Measurements from ENCODE around the gene CERK.

CERK gene

GRCh38 chr22:46731246-46732040 lies 6.6 kb downstream of the CERK start:
- no peak for DNase-seq

- DNase-seq: no peak
Observed at GRCh38 chr22:46730568-46731245, 7.3 kb downstream of the CERK start.

- DNase-seq: no peak
Observed at GRCh38 chr22:46728470-46728869, 9.6 kb downstream of the CERK start.

GRCh38 chr22:46727813-46728364 lies 10.2 kb downstream of the CERK start:
- DNase-seq: no peak

GRCh38 chr22:46726986-46727317 lies 11.1 kb downstream of the CERK start:
- DNase-seq: no peak

GRCh38 chr22:46726066-46726985 lies 11.7 kb downstream of the CERK start:
- DNase-seq: no peak

- DNase-seq: no peak
Observed at GRCh38 chr22:46725096-46725495, 13.0 kb downstream of the CERK start.

- no peak for DNase-seq
Observed at GRCh38 chr22:46723882-46724281, 14.2 kb downstream of the CERK start.

GRCh38 chr22:46721501-46722085 lies 16.5 kb downstream of the CERK start:
- DNase-seq: no peak

- no peak for DNase-seq
Observed at GRCh38 chr22:46719921-46720320, 18.1 kb downstream of the CERK start.

- DNase-seq: no peak
Observed at GRCh38 chr22:46714550-46714949, 23.5 kb downstream of the CERK start.

- DNase-seq: no peak
Observed at GRCh38 chr22:46712288-46712687, 25.8 kb downstream of the CERK start.

- DNase-seq: no peak
Observed at GRCh38 chr22:46710806-46711205, 27.2 kb downstream of the CERK start.

- no peak for DNase-seq
Observed at GRCh38 chr22:46708766-46709330, 29.2 kb downstream of the CERK start.

GRCh38 chr22:46707827-46708570 lies 30.1 kb downstream of the CERK start:
- no peak for DNase-seq

- DNase-seq: no peak
Observed at GRCh38 chr22:46707305-46707704, 30.7 kb downstream of the CERK start.

GRCh38 chr22:46706060-46706459 lies 32.0 kb downstream of the CERK start:
- no peak for DNase-seq

- no peak for DNase-seq
Observed at GRCh38 chr22:46703996-46704370, 34.1 kb downstream of the CERK start.

GRCh38 chr22:46703171-46703995 lies 34.7 kb downstream of the CERK start:
- no peak for DNase-seq

GRCh38 chr22:46701262-46701661 lies 36.8 kb downstream of the CERK start:
- DNase-seq: no peak

- no peak for DNase-seq
Observed at GRCh38 chr22:46699091-46699490, 39.0 kb downstream of the CERK start.

Data from NCI-H187 (cell line).